HG02610 (cell line): Measurements from ENCODE around the gene CFHR4.
"Not testable (repeated sequence)": the region's sequence is repeated elsewhere in the genome, so short reads cannot be mapped to it uniquely, and the experiment has no call there.

Experiments
- ATAC-seq: cut with Tn5 transposase; IDR thresholded peaks from one replicate; pipeline ENCODE4 v1.9.1; 2021; ENCODE audit warnings: mild to moderate bottlenecking, moderate library complexity; ENCODE audit not compliant: unreplicated experiment

CFHR4 gene

DNA sequence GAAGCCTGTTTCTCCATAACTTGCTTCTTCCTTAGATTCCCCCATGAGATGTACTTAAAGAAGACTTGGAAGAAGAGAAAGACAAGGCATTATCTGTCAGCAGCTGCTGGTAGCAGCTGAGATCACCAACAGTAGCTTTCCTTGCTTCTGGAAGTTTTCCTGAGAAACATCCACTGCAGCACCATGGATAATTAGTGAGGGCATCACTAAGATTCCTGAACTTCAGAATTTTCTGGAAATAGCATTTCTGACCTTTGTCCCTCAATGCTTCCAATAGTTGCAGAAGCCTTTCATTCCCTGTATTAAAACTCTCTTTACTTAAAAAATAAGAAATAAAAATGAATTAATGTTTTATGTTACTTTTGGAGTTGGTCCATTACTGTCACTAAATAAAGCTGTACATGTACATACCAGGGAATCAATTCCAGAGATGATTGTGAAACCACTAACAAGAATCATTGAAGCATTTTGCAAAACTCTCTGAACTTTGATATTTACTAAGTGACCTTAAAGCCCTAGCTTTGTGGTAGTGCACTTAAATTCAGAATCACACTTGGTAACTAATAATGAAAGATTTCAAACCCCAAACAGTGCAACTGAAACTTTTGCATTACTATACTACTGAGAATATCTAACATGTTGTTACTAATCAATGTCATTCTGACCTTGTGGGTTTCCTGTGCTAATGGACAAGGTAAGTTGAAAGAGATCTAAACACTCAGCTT is at the start of gene CFHR4:
Gene CFHR4 (plus strand): TSS at position 538 of the 725 bp plus-strand sequence. CDS start 99 bp downstream, at position 637.
- peak; percentile 99 for ATAC-seq

DNA sequence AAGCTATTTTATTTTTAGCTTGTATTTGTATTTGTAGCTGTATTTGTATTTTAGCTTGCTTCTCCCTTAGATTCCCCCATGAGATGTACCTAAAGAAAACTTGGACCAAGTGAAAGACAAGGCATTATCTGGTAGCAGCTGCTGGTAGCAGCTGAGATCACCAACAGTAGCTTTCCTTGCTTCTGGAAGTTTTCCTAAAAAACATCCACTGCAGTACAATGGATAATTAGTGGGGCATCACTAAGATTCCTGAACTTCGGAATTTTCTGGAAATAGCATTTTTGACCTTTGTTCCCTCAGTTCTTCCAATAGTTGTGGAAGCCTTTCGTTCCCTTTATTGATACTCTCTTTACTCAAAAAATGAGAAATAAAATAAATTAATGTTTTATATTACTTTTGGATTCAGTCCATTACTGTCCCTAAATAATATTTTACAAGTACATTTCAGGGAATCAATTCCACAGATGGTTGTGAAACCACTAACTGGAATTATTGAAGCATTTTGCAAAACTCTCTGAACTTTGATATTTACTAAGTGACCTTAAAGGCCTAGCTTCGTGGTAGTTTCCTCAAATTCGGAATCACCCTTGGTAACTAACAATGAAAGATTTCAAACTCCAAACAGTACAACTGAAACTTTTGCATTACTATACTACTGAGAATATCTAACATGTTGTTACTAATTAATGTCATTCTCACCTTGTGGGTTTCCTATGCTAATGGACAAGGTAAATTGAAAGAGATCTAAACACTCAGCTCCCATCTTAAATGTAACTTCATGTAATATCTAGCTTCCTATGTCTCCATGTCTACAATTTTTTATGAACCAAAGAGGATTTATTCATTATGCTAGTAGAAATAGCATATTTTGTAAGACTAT is 38.0 kb upstream of the CFHR4 start:
- ATAC-seq = not testable (repeated sequence)

DNA sequence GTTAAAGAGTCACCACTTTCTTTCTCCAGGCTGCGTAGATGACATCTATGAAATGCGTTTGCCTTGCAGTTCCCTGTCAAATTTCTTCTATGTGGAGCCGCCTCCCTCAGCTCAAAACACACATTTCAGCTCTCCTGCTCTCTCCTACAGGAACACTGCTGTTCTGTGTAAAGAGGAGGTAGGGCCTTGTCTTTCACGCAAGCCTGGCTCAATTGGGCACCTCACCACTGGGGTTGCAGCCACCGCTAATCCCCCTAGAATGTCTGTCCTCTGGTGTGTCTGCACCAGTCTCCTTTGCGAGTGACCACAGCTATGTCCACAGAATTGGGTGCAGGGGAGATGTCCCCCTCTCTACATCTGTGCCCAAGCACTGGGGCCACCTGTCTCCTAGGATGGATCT is 31.8 kb upstream of the CFHR4 start:
- ATAC-seq = no peak

DNA sequence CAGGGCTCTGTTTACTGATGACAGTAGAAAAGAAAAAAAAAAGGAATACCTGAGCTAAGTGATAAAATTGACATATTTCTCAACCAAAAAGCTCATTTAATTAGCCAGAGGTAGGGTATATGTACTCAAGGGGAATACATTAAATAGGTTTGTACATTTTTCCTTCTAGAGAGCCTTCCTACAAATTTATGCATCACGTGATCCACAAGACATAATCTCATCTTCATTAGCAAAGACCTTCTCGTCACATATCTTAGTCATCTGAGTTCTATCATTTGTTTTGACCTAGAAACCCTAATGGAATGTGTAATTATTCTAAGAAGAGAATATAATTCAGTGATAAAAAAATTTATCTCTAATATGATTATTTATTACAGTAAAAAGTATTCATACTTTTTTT is 30.7 kb upstream of the CFHR4 start:
- no peak for ATAC-seq

DNA sequence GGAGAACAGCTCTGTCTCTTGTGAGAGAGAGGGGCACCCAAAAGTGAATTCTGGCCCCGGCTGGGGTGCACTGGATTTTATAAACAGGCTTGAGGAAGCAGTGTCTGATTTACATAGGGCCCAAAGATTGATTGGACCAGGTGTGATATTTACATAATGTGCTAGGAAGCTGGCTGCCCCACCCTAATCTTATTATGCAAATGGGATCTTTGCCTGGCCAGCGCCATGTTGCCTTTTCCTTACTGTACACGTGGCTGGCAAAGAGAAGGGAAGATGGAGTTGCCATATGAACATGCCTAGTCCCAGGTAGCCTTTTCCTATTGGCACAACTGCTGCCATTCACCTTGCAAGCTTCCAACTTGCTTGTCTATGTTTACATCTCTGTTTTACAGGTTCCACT is 29.0 kb upstream of the CFHR4 start:
- no peak for ATAC-seq

DNA sequence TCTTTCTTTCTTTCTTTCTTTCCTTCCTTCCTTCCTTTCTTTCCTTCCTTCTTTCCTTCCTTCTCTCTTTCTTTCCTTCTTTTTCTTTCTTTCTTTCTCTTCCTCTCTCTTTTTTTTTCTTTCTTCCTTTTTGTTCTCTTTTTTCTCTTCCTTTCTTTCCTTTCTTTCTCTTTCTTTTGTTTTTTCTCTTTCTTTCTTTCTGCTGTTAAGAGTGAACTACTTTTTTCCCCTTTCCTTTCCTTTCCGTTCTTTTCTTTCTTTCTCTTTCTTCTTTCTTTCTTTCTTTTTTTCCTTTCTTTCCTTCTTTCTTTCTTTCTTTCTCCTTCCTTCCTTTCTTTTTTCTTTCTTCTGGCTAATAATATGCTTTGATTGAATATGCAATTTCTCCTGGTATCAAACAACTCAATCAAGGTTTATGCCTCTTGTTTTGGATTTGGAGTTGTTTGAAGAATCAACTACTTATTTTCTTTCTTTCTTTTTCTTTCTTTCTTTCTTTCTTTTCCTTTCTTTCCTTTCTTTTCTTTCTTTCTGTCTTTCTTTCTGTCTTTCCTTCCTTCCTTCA is 27.4 kb upstream of the CFHR4 start:
- no peak for ATAC-seq

DNA sequence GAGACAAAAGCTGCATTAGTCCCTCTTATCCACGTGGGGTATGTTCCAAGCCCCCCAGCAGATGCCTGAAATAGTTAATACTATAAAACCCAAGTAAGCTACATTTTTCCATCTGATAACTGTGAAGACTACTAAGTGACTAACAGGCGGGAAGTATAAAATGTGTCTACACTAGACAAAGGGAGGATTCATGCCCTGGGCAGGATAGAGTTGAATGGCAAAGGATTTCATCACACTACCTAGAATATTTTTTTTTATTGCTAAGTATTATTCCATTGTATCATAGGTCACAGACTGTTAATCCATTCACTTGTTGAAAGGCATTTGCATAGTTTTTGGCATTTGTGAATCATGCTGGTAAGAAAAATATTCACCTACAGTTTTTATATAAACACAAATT is 26.4 kb upstream of the CFHR4 start:
- no peak for ATAC-seq

DNA sequence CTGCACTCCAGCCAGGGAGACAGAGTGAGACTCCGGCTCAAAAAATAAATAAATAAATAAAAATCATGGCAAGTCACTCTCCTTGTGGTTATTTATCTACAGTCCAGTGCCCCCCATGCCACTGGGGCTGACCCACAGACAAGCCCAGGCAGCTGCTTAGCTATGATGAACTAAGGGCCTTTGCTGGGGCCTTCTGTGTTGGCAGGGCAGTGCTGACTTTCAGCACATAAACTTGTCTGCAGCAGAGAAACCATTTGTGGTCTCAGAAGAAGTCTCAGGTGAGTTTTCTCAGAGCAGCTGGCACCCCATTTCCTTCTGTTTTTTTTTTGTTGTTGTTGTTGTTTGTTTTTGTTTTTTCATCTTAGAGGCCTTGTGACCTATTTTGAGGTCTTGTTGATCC is 20.9 kb upstream of the CFHR4 start:
- no peak for ATAC-seq

DNA sequence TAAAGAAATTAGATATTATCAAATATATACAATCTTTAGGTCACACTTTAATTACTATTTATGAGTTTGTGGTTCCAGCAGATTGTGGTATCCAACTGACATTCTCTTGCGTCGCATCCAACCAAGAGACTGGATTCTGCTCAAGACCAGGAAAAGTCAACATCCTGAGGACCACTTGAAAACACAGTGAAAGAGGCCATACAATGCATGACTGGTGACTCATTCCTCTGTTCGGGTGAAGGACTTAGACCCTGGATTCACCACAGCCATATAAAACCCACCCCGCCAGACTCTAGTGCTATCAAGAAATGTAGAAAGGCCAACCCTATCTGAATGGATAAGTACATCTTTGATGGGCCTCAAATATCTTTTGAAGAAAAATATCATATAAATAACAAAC is 14.5 kb upstream of the CFHR4 start:
- no peak for ATAC-seq

DNA sequence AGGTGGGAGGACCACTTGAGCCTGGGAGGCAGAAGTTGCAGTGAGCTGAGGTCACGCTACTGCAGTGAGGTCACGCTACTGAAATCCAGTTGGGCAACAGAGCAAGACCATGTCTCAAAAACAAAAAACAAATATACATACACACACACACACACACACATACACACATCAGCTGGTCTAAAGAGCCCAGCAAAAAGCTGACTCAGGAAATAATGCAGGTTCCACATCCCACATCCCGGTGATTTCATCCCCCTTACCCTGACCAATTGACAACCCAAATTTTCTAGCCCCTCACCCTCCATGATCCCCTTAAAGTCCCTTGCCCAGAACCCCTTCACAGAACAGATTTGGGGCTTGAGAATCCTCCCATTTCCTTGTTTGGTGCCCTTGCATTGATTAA is 11.9 kb upstream of the CFHR4 start:
- ATAC-seq = no peak

DNA sequence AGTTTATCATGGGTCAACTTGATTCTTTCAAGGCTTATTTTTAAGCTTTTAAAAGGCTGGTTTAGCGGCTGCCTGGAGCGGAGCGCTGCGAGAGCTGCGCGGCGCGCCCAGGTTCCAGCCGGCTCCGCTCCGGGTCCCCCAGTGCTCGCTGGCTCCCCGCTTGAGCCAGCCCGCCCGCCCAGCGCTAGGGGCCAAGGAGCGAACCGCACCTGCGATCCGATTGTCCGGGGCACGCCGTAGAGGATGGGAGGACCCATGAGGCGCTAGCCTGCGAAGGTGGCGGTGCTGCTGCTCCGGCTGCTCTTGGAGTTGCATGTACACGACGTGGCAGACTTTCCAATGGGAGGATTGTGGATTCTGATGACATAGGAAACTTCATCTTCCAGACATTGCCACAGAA is 9.9 kb upstream of the CFHR4 start:
- no peak for ATAC-seq

DNA sequence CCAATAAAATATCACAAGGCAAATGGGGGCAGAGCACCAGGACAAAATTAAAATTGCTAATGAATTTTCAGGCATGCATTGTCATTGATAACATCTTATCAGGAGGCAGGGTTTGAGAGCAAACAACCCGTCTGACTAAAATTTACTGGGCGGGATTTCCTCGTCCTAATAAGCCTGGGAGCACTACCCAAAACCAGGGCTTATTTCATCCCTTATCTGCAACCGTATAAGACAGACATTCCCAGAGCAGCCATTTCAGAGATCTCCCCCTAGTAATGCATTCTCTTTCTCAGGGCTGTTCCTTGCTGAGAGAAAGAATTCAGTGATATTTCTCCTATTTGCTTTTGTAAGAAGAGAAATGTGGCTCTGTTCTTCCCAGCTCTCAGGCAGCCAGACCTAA is 1.3 kb upstream of the CFHR4 start:
- ATAC-seq = not testable (repeated sequence)

DNA sequence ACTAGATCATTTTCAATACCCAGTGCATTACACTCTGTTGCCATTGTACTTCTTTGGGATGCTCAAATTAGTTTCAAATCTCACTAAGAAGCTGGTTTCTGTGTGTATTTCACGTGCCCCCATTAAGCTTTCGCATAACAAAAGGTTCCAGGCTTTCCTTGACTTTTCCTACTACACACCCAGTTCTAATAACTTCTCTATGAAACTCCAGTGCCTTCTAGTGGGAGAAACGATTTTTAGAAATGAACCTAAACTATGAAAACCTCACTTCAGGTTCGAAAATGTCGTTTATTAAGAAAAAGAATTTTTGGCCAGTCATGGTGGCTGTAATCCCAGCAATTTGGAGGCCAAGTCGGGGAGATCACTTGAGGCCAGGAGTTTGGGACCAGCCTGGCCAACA is 2.8 kb downstream of the CFHR4 start:
- no peak for ATAC-seq

DNA sequence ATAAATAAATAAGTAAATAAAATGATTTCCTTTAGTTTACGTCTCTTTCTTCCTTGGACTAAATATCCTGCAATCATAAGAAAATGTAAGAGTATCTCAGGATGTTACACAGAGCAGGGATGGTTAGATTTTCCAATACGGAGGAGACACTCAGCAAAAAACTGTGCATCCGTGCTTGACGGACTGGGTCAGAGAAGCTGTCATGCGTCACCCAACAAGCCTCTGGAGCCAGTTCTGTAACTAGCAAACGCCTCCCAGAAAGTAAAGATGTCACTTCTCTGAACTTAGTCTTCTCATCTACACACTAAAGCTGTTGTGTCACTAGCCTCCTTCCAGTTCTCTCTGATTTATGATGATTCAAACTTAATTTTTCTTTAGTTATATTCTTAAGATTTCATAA is 3.4 kb downstream of the CFHR4 start:
- no peak for ATAC-seq

DNA sequence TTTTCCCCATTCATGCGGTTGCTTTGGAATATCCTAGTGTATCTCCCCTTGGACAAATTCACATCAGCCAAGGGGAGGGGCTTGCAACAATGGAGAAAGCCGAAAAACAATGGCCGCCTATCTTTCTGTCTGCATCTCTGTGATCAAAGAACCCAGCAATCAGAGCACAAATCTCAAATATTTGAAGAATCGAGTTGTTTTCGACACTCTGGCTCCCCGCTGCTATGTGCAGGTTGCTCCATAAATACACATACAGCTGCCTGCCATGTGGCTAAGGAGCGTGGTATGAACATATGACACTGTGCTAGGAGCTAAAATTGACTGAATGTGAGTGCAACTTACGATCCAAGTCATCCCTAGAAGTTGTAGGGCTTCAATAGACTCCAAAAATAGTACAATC is 8.5 kb downstream of the CFHR4 start:
- ATAC-seq = no peak

DNA sequence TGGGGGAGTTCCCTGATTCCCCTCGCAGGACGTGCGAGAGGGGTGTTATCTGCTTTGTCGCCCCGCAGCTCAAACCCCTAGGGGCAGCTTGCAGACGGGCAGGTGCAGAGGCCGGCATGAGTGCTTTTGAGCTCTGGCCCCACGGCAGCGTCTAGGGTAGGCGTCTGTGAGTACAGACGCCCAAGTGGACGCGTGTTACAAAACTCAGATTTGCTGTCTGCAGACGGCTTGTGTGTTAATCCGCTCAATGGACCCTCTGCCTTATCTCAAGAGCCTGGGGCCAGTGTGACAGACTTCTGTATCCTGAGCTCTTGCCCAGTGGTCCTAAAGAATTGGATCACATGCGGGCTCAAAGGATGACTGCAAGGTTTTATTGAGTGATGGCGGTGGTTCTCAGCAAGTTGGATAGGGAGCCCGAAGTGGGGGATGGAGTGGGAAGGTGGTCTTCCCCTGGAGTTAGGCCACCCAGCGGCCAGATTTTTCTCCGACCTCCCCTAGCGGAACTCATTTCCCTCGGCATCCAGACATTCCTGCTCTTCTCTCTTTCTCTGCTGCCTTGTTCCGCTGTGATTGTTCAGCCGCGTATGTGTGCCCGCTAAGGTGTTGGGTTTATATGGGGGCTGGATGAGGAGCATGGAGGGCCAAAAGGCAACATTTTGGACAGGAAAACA is 9.4 kb downstream of the CFHR4 start:
- ATAC-seq = no peak

DNA sequence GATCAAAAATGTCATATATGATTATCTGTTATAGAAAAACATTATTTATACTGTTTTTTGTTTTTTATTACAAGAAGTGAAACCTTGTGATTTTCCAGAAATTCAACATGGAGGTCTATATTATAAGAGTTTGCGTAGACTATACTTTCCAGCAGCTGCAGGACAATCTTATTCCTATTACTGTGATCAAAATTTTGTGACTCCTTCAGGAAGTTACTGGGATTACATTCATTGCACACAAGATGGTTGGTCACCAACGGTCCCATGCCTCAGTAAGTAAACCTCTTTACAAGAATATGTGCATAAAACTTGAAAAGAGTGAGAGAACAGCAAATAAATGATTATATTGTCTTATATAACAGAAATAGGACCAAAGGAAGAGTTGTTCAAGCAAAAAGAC is 14.5 kb downstream of the CFHR4 start:
- no peak for ATAC-seq

DNA sequence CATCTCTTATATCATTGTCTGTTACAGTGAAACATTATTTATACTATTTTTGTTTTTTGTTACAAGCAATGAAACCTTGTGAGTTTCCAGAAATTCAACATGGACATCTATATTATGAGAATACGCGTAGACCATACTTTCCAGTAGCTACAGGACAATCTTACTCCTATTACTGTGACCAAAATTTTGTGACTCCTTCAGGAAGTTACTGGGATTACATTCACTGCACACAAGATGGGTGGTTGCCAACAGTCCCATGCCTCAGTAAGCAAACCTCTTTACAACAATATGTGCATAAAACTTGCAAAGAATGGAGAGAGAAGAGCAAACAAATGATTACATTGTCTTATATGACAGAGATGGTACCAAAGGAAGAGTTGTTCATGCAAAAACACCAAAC is 22.4 kb downstream of the CFHR4 start:
- no peak for ATAC-seq

DNA sequence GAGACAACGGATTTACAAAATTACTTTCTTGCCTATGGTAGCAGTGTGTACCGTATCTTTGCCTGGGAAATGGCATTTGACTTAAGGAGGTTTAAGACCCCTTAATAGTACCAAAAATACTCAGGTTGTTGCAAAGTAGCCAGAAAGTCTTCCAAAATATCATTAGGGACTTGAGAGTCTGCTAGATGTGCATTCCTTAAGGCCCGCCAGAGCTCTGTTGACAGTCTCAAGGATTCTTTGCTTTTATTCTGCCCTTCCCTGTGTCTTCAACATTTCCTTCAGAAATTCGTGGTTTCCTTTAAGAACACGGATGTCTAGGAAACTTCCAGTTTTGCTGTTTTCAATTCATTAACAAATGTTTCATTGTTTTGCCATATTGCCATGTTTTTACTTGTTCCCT is 24.4 kb downstream of the CFHR4 start:
- ATAC-seq = not testable (repeated sequence)

DNA sequence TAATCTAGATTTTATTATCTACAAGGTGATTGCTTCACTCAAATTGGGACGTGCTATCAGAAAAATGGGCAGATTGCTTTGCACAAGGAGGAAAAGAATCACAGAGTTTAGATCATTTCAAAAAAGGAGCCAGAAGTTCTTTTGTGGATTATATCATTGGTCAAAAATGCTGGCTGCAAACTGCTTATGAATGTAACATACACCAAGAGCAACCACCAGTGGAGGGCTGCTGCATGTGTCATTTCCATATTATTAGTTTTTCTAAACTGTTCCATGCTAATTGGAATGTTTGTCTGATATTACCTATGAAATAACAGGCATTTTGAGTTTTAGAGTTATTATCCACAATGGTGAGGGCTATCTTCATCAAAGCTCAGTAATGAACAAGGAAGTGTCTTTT is 39.0 kb downstream of the CFHR4 start:
- not testable (repeated sequence) for ATAC-seq

DNA sequence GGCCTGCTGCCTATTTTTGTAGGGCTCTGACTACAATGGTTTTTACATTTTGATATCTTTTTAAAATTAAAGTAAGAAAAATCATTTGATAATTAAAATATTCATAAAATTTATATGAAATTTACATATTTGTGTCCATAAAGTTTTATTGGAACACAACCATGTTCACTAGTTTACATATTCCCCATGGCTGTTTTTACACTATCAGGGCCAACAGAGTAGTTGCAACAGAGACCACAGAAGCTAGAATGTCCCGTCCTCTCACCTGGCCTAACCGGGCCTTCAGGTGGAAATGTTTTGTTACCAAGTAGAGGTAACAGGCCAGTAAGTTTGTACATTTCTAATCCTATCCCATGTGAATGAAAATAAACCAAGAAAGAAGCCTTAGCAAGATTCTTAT is 45.0 kb downstream of the CFHR4 start:
- not testable (repeated sequence) for ATAC-seq
